ENCODE measurements around the gene KAT6B. TPM values are rescaled to one million over a fixed set of nuclear protein-coding genes. Genes with fewer than 3 reads are reported as not detected.

Gene KAT6B
- total and polyA plus RNA-seq, 2 experiments from 2014 or later, result 15.8 to 36.2 TPM

DNA sequence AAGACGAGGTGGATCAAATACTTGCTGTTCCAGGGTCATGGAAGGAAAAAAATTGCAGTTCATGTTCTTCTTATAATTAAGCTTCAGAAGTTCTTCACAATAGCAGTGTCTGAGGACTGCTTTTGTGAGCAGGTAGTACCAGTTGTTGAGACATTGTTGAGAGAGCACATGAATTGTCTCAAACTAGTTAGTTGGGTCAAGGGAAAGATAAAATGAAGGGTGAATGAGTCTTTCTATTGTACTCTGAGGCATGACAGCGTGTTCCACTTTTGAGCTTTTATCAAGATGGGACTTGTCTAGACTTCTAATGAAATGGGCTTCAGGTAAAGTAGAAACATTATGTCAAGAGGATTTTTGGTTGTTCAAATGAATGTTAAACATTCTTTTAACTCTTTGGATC, 26.0 kb downstream of the KAT6B start:
- no peaks in the 10 kb centered on the region for H3K36me3 ChIP-seq (replicated peaks; ENCODE audit: insufficient read depth, low read depth)
- no peak for TF ChIP-seq CTCF (IDR thresholded peaks at IDR 0.05; ENCODE audit: poor library complexity)
- no peak for TF ChIP-seq EZH2phosphoT487 (IDR thresholded peaks at IDR 0.05; ENCODE audit: low read depth, severe bottlenecking, unreplicated experiment)
- TF ChIP-seq EZH2 (IDR thresholded peaks at IDR 0.05; ENCODE audit: borderline replicate concordance), result no peak
- H3K9me3 ChIP-seq (ENCODE audit: low read depth), result no peaks in the 10 kb centered on the region
- 97% methylated on average over 2 of the region's 2 CpGs for WGBS (ENCODE audit: low lambda C conversion rate, missing lambda C conversion rate)
- peak overlapping the region; percentile 7 for H3K27ac ChIP-seq
- H4K20me1 ChIP-seq (ENCODE audit: insufficient read depth, poor library complexity, severe bottlenecking), result peaks cover 65% of the 10 kb centered on the region
- H3K4me1 ChIP-seq (ENCODE audit: insufficient read depth), result peaks cover 18% of the 10 kb centered on the region
- H2AFZ ChIP-seq, result no peak overlapping the region
- no peak overlapping the region for H3K4me3 ChIP-seq
- H3K9me2 ChIP-seq (replicated peaks; ENCODE audit: insufficient read depth), result no peaks in the 10 kb centered on the region
- H3K4me2 ChIP-seq, result no peak overlapping the region
- H3K27me3 ChIP-seq, result no peaks in the 10 kb centered on the region
- peaks cover 98% of the 10 kb centered on the region for H3K79me2 ChIP-seq
- no peak for DNase-seq (ENCODE audit: low spot score)

- whole genome bisulfite sequencing (ENCODE audit: low lambda C conversion rate, missing lambda C conversion rate), result 53% methylated on average over 4 of the region's 4 CpGs
- H3K9me2 ChIP-seq (replicated peaks; ENCODE audit: insufficient read depth), result no peaks in the 10 kb centered on the region
- H4K20me1 ChIP-seq (ENCODE audit: insufficient read depth, poor library complexity, severe bottlenecking), result peaks cover 69% of the 10 kb centered on the region
- H3K9me3 ChIP-seq (ENCODE audit: low read depth), result no peaks in the 10 kb centered on the region
- peak overlapping the region; percentile 4 for H3K27ac ChIP-seq
- H3K79me2 ChIP-seq, result peaks cover 98% of the 10 kb centered on the region
- DNase-seq (ENCODE audit: low spot score), result no peak
- TF ChIP-seq CTCF (IDR thresholded peaks at IDR 0.05; ENCODE audit: poor library complexity) (no peak), EZH2 (IDR thresholded peaks at IDR 0.05; ENCODE audit: borderline replicate concordance) (no peak), EZH2phosphoT487 (IDR thresholded peaks at IDR 0.05; ENCODE audit: low read depth, severe bottlenecking, unreplicated experiment) (no peak)
- peak overlapping the region; percentile 7 for H3K4me2 ChIP-seq
- H3K36me3 ChIP-seq (replicated peaks; ENCODE audit: insufficient read depth, low read depth), result no peaks in the 10 kb centered on the region
- H3K27me3 ChIP-seq, result no peaks in the 10 kb centered on the region
- H2AFZ ChIP-seq, result no peak overlapping the region
- H3K4me1 ChIP-seq (ENCODE audit: insufficient read depth), result peaks cover 18% of the 10 kb centered on the region
- H3K4me3 ChIP-seq, result no peak overlapping the region
These were observed 28.2 kb downstream of the KAT6B start for GRCh38 chr10:74854610-74855009.

DNA sequence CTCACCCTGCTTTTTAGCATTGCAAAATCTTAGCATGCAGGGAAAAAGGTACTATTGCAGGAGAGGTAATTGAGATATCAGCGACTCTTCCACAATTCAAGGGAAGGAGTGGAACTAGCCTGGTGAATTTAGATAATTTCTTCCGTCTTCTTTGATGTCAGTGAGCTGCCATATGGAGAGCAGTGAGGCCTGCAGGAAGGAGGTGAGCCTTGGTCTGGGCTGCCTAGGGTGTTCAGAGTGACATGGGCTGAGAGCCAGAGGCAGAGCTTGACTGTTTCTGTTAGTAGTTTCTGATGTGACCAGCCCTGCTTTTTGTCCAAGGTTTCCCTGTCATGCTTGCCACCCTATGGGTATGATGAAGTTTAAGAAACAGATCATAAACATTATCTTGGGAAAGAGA, 28.6 kb downstream of the KAT6B start:
- 44% methylated on average over 2 of the region's 2 CpGs for WGBS (ENCODE audit: low lambda C conversion rate, missing lambda C conversion rate)
- Histone ChIP-seq H3K4me1 (ENCODE audit: insufficient read depth) (peaks cover 18% of the 10 kb centered on the region), H3K27ac (peak overlapping the region; percentile 4), H2AFZ (no peak overlapping the region), H3K9me3 (ENCODE audit: low read depth) (no peaks in the 10 kb centered on the region), H3K27me3 (no peaks in the 10 kb centered on the region), H3K9me2 (replicated peaks; ENCODE audit: insufficient read depth) (no peaks in the 10 kb centered on the region), H4K20me1 (ENCODE audit: insufficient read depth, poor library complexity, severe bottlenecking) (peaks cover 73% of the 10 kb centered on the region), H3K4me2 (peak overlapping the region; percentile 7), H3K36me3 (replicated peaks; ENCODE audit: insufficient read depth, low read depth) (no peaks in the 10 kb centered on the region), H3K4me3 (no peak overlapping the region), H3K79me2 (peaks cover 98% of the 10 kb centered on the region)
- DNase-seq (ENCODE audit: low spot score), result no peak
- TF ChIP-seq CTCF (IDR thresholded peaks at IDR 0.05; ENCODE audit: poor library complexity) (no peak), EZH2 (IDR thresholded peaks at IDR 0.05; ENCODE audit: borderline replicate concordance) (no peak), EZH2phosphoT487 (IDR thresholded peaks at IDR 0.05; ENCODE audit: low read depth, severe bottlenecking, unreplicated experiment) (no peak)

DNA sequence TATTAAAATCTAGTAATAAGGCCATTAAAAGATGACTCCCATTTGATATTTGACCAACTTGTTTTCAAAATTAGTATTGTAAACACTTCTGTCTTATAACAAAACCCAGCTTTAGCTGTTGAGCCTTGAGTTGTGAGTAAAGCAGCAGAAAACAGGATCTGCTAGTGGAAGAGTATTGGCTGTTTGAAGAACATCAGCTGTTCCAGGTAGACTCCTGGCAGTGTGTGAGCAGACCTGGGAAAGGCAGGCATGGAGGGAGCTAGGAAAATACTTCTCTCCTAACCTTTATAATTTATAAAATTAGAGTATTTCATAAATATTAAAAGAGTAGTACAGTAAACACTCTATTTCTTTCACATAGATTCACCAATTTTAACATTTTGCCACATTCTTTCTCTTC, 29.0 kb downstream of the KAT6B start:
- TF ChIP-seq EZH2 (IDR thresholded peaks at IDR 0.05; ENCODE audit: borderline replicate concordance) (no peak), EZH2phosphoT487 (IDR thresholded peaks at IDR 0.05; ENCODE audit: low read depth, severe bottlenecking, unreplicated experiment) (no peak), CTCF (IDR thresholded peaks at IDR 0.05; ENCODE audit: poor library complexity) (no peak)
- peak overlapping the region; percentile 7 for H3K4me2 ChIP-seq
- peaks cover 18% of the 10 kb centered on the region for H3K4me1 ChIP-seq (ENCODE audit: insufficient read depth)
- H3K27ac ChIP-seq, result peak overlapping the region; percentile 4
- no peaks in the 10 kb centered on the region for H3K36me3 ChIP-seq (replicated peaks; ENCODE audit: insufficient read depth, low read depth)
- H3K9me2 ChIP-seq (replicated peaks; ENCODE audit: insufficient read depth), result no peaks in the 10 kb centered on the region
- no peak overlapping the region for H2AFZ ChIP-seq
- no peak for DNase-seq (ENCODE audit: low spot score)
- H3K27me3 ChIP-seq, result no peaks in the 10 kb centered on the region
- H3K9me3 ChIP-seq (ENCODE audit: low read depth), result no peaks in the 10 kb centered on the region
- no peak overlapping the region for H3K4me3 ChIP-seq
- H3K79me2 ChIP-seq, result peaks cover 98% of the 10 kb centered on the region
- peaks cover 73% of the 10 kb centered on the region for H4K20me1 ChIP-seq (ENCODE audit: insufficient read depth, poor library complexity, severe bottlenecking)

Measured in hepatocyte (in vitro differentiated cells).